Occipital lobe (tissue), 2 donors: ENCODE data around the gene TNS3. TPM values are rescaled to one million over a fixed set of nuclear protein-coding genes. Genes with fewer than 3 reads are reported as not detected.
"Not testable (repeated sequence)": the region's sequence is repeated elsewhere in the genome, so short reads cannot be mapped to it uniquely, and the experiment has no call there.

Experiments used
- DNase-seq: peaks from one replicate; lab custom pipeline; 2025; lab: John Stamatoyannopoulos, UW
- total RNA-seq: library from RNA; depleted of rRNA; stranded (reverse); fragments of >200 nt; gene quantifications from one replicate; pipeline ENCODE4 v1.2.3, GENCODE V29; 2014

The TNS3 gene
- total RNA-seq, 1 donor from 2014 or later = 7.5 TPM

DNA sequence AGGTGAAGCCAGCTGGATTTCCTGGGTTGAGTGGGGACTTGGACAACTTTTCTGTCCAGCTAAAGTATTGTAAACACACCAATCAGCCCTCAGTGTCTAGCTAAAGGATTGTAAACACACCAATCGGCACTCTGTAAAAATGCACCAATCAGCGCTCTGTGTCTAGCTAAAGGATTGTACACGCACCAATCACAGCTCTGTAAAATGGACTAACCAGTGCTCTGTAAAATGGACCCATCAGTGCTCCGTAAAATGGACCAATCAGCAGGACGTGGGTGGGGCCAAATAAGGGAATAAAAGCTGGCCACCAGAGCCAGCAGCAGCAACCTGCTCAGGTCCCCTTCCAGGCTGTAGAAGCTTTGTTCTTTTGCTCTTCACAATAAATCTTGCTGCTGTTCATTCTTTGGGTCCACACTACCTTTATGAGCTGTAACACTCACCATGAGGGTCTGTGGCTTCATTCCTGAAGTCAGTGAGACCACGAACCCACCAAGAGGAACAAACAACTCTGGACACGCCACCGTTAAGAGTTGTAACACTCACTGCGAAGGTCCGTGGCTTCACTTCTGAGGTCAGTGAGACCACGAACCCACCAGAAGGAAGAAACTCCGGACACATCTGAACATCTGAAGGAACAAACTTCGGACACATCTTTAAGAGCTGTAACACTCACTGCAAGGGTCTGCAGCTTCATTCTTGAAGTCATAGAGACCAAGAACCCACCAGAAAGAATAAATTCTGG, 21.8 kb upstream of the TNS3 start:
- not testable (repeated sequence) for DNase-seq

DNA sequence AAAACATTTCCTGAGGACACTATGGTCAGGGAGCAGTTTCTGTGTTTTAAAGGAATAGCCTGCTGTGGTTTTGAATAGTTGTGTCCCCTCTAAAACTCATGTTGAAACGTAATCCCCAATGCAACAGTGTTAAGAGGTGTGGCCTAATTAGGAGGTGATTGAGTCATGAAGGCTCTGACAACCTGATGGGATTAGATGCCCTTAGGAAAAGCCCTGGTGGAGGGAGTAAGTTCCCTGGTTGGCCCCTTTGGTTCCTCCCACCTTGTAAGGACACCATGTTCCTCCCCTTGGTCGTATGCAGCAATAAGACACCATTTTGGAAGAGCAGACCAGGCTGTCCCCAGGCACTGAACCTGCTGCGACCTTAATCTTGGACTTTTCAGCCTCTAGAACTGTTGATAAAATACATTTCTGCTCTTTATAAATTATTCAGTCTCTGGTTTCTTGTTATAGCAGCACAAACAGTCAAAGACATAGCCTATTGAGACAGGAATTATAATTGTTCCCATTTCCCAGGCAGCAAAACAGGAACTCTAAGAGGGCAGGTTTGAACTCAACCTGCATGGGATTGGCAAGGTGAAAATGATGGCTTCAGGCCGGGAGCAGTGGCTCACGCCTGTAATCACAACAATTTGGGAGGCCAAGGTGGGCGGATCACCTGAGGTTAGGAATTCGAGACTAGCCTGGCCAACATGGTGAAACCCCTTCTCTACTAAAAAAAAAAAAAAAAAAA, 20.5 kb upstream of the TNS3 start:
- DNase-seq = no peak

- DNase-seq = no peak
Measured at GRCh38 chr7:47601881-47602249, 20.0 kb upstream of the TNS3 start.

GRCh38 chr7:47601119-47601880, 19.4 kb upstream of the TNS3 start:
- DNase-seq = no peak

DNA sequence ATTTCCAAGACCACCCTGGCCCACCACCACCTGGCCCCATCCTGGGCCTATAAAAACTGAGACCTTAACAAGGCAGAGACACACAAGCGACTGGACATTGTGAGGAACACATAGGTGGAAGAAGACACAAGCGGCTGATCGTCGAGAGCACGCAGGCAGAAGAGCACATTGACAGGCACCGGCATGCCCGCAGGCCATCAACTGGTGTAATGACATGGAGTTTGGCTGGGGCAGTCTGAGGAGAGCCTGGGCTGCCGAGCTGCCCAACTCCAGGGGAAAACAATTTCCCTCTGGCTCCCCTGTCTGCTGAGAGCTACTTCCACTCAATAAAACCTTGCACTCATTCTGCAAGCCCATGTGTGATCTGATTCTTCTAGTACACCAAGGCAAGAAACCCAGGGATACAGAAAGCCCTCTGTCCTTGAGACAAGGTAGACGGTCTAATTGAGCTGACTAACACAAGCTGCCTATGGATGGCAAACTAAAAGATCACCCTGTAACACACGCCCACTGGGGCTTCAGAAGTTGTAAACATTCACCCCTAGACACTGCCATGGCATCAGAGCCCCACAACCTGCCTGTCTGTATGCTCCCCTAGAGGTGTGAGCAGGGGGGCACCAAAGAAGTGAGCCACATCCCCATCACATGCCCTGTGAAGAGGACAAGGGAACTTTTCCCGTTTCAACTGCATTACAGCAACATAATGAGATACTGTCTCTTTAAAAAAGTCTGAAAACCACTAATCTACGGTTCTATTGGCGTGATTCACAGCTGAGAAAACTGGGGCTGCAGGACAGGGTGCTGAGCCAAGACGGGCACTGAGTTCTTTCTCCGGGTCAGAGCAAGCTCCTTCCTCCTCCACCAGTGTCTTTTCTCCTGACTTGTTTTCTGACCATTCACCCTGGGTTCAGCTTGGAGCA, 18.5 kb upstream of the TNS3 start:
- no peak for DNase-seq

- DNase-seq = no peak
Measured at GRCh38 chr7:47597379-47597778, 15.5 kb upstream of the TNS3 start.

GRCh38 chr7:47596502-47597202, 14.7 kb upstream of the TNS3 start:
- peak; percentile 24 for DNase-seq

DNA sequence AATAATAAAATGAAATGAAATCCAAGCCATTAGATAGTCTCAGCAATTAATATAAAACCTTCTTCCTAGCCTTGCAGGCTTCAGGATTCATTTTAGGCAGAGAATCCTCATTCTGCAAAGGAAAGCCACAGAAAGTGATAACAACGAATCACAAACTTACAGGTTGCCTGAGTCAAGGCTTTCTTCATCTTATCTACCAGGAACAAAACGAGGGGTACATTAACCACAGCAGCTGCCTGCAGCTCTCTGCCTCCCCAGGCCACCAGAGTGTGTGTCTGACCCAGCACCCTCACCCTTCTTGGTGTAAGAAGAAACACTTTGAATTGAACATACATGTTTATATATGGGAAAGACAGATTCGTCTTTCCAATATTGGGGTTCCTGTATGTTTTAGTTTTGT, 12.5 kb upstream of the TNS3 start:
- no peak for DNase-seq

GRCh38 chr7:47591655-47592572, 10.0 kb upstream of the TNS3 start:
- no peak for DNase-seq

DNA sequence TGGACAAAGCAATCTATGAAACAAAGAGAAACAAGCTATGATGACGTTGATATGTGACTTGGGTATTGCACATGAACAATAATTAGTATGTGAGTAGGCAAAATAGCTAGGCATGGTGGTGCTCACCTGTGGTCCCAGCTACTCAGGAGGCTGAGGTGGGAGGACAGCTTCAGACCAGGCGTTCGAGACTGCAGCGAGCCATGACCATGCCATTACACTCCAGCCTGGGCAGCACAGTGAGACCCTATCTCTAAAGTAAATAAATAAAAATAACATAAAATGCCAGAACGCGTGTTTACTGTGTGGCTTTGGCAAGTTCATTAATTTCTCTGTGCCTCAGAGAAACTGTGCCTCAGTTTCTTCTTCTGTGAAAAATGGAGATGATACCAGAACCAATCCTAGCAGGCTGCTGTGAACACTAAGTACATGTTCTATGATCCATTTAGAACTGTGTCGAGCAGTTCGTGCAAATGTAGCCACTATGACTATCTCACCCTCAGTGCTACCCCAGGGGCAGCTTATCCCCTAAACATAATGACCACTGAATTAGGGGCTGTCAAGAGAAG, 9.3 kb upstream of the TNS3 start:
- DNase-seq = no peak

GRCh38 chr7:47590215-47590614, 8.3 kb upstream of the TNS3 start:
- not testable (repeated sequence) for DNase-seq

DNA sequence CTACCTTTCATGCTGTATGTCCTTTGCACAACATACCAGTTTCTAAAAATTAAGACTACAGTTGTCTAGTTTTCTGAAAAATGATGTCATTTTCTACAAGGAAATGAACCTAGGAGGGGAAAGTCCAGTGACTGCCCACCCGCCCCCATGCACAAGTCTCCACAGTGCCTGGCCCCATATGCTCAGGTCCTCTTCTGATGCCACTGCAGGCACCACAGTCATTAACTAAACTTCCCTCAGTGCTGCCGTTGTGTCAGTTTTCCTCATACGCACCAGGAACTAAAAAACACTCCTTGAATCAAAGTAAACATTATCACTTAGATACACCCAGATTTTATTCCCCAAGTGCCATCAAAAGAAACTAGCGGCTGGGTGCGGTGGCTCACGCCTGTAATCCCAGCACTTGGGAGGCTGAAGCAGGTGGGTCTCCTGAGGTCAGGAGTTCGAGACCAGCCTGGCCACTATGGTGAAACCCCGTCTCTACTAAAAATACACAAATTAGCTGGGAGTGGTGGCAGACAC, 6.9 kb upstream of the TNS3 start:
- DNase-seq = no peak

DNA sequence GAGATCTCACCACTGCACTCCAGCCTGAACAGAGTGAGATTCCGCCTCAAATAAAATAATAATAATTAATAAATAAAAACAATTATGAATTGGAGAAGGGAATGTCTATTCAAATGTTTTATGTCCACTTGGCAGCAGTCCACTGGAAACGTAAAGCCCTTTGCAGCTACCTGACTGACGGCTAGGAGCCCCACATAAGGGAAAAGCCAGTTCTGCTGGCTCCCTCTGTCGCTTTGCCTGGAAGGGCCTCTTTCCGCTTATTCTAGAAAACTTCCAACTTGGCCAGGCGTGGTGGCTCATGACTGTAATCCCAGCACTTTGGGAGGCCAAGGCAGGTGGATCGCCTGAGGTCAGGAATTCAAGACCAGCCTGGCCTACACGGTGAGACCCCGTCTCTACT, 6.1 kb upstream of the TNS3 start:
- no peak for DNase-seq

GRCh38 chr7:47587351-47587750, 5.4 kb upstream of the TNS3 start:
- no peak for DNase-seq

DNA sequence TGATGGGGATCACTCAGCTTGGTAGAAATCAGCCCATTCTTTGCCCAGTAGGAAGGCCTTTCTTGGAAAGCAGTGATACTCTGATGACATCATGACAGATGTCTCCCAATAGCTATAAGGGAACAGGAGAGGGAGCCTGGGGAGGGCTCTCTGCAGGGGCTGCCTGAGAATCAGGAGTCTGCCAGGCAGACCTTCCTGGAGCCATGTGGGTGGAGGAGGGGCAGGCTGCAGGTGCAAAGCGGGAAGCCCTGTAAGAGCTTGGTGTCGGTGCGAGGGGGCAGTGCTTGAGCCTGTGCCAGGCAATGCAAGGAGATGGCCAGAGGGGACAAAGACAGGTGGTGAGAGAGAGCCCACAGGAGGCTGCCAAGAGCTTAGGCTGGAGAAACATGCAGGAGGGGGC, 5.0 kb upstream of the TNS3 start:
- no peak for DNase-seq

GRCh38 chr7:47586161-47586670, 4.3 kb upstream of the TNS3 start:
- not testable (repeated sequence) for DNase-seq

GRCh38 chr7:47584536-47584895, 2.6 kb upstream of the TNS3 start:
- DNase-seq = no peak

DNA sequence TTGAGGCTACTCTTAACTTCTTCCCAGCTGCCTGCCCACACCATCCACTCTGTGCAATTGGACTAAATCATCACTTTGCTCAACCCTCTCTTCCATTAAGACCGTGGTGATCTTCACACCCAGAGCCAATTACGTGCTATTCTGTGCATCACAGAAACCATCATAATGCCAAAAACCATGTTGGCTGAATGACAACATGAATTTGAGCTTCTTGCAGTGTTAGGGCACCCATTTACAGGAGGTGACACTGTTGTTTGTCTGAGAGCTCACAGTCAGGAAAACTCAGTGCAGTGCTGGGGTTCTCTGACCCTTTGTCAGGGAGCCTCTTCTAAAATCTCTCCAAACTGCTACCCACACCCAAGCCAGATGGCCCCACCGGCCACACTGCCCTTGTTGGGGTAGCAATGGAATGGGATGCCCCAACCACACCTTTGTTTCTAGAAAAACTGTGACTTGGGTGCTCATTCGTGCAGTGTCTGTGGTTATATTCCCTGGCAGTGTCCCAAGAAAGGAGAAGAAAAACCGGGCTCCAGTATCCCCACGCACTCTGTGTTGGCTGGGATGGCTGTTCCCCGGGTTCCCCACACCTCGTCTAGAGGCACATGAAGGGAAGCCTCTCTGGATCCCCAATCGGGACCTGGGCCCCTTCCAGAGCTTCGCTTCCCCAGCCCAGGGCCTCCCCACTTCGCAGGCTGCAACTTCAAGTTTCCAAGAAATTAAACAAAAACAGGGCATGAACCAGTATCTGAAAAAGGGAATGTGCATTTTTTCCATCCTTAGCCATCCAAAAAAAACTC, 2.0 kb upstream of the TNS3 start:
- DNase-seq = no peak
